Trophoblast cell (in vitro differentiated cells and primary cell): ENCODE results near the gene ZDHHC20. TPM values are rescaled to one million over a fixed set of nuclear protein-coding genes. Genes with fewer than 3 reads are reported as not detected.
A peak's percentile ranks its signal among the peaks of the same experiment; 100 is the strongest.

Experiments
- DNase-seq, 2 donors: peaks; one replicate each; pipeline ENCODE4 v3.0.0-alpha.2; 2016
- H2AFZ ChIP-seq: 2 replicates; pipeline ENCODE4 v1.6.1; 2013; ENCODE audit warnings: low read length, moderate library complexity, mild to moderate bottlenecking; ENCODE audit not compliant: insufficient read depth, poor library complexity
- H2AK5ac ChIP-seq: 2 replicates; pipeline ENCODE4 v1.6.1; 2013; ENCODE audit warnings: mild to moderate bottlenecking, low read length
- H2BK120ac ChIP-seq: 2 replicates; pipeline ENCODE4 v1.6.1; 2013; ENCODE audit warnings: low read length, mild to moderate bottlenecking, moderate library complexity; ENCODE audit not compliant: insufficient read depth, poor library complexity
- H2BK12ac ChIP-seq: 2 replicates; pipeline ENCODE4 v1.6.1; 2013; ENCODE audit warnings: mild to moderate bottlenecking, low read length, moderate library complexity
- H2BK5ac ChIP-seq: 2 replicates; pipeline ENCODE4 v1.6.1; 2013; ENCODE audit warnings: low read length, low read depth, moderate library complexity, mild to moderate bottlenecking; ENCODE audit not compliant: poor library complexity
- H3K14ac ChIP-seq: 2 replicates; pipeline ENCODE4 v1.6.1; 2013; ENCODE audit warnings: mild to moderate bottlenecking, low read length
- H3K18ac ChIP-seq: 2 replicates; pipeline ENCODE4 v1.6.1; 2013; ENCODE audit warnings: mild to moderate bottlenecking, low read length
- H3K23ac ChIP-seq: 2 replicates; pipeline ENCODE4 v1.6.1; 2013; ENCODE audit warnings: low read length
- H3K27ac ChIP-seq: 2 replicates; pipeline ENCODE4 v1.5.1; 2013; ENCODE audit warnings: low read depth, mild to moderate bottlenecking, inconsistent platforms, low read length, moderate library complexity
- H3K27me3 ChIP-seq: 2 replicates; pipeline ENCODE4 v1.6.1; 2013; ENCODE audit warnings: inconsistent platforms, mild to moderate bottlenecking, low read length, moderate library complexity; ENCODE audit not compliant: insufficient read depth
- H3K36me3 ChIP-seq, 2 experiments: 1 replicate in 1 of 2; 2 replicates in 1 of 2; pipeline ENCODE4 v1.6.1; 2013; ENCODE audit warnings: low read length in 2 of 2, mild to moderate bottlenecking in 2 of 2, moderate library complexity in 1 of 2; ENCODE audit not compliant: insufficient read depth in 2 of 2, control insufficient read depth in 1 of 2
- H3K4ac ChIP-seq: 2 replicates; pipeline ENCODE4 v1.6.1; 2013; ENCODE audit warnings: low read depth, mild to moderate bottlenecking, low read length, moderate library complexity
- H3K4me1 ChIP-seq, 2 experiments: 1 replicate in 1 of 2; 2 replicates in 1 of 2; pipeline ENCODE4 v1.6.1; 2013; ENCODE audit warnings: low read length in 2 of 2, mild to moderate bottlenecking in 2 of 2, moderate library complexity in 1 of 2; ENCODE audit not compliant: insufficient read depth in 2 of 2, control insufficient read depth in 1 of 2
- H3K4me2 ChIP-seq: 2 replicates; pipeline ENCODE4 v1.6.1; 2013; ENCODE audit warnings: inconsistent platforms, mild to moderate bottlenecking, low read length, moderate library complexity
- H3K4me3 ChIP-seq: 2 replicates; pipeline ENCODE4 v1.5.1; 2013; ENCODE audit warnings: mild to moderate bottlenecking, low read depth, low read length, inconsistent platforms
- H3K79me1 ChIP-seq: one replicate; pipeline ENCODE4 v1.6.1; 2013; ENCODE audit warnings: low read length
- H3K79me2 ChIP-seq: 2 replicates; pipeline ENCODE4 v1.6.1; 2013; ENCODE audit warnings: low read length, mild to moderate bottlenecking; ENCODE audit not compliant: control insufficient read depth, insufficient read depth, poor library complexity
- H3K9ac ChIP-seq: 2 replicates; pipeline ENCODE4 v1.6.1; 2013; ENCODE audit warnings: mild to moderate bottlenecking, low read length
- H3K9me3 ChIP-seq: 2 replicates; pipeline ENCODE4 v1.6.1; 2013; ENCODE audit warnings: low read depth, mild to moderate bottlenecking, control low read depth, inconsistent platforms, low read length; ENCODE audit not compliant: insufficient read depth
- H4K12ac ChIP-seq: 2 replicates; pipeline ENCODE4 v1.6.1; 2013; ENCODE audit warnings: low read depth, mild to moderate bottlenecking, low read length, moderate library complexity
- H4K8ac ChIP-seq: 2 replicates; pipeline ENCODE4 v1.6.1; 2013; ENCODE audit warnings: low read depth, mild to moderate bottlenecking, low read length, moderate library complexity
- H4K91ac ChIP-seq: one replicate; pipeline ENCODE4 v1.6.1; 2013; ENCODE audit warnings: low read depth, mild to moderate bottlenecking, low read length, moderate library complexity
- WGBS: extraction: QIAGEN DNeasy Blood & Tissue Kit; methylation state at CpG from one replicate; pipeline ENCODE4 v1.1.7; 2013; ENCODE audit warnings: missing lambda C conversion rate; ENCODE audit not compliant: insufficient read length, insufficient coverage; ENCODE audit errors: extremely low coverage; 5-methylcytosine and 5-hydroxymethylcytosine counted together
- polyA plus RNA-seq: library from polyadenylated mRNA; stranded (reverse); fragments of 200-250 nt; gene quantifications from 2 replicates; pipeline ENCODE4 v1.2.3, GENCODE V29; 2013

ZDHHC20 gene, protein sequence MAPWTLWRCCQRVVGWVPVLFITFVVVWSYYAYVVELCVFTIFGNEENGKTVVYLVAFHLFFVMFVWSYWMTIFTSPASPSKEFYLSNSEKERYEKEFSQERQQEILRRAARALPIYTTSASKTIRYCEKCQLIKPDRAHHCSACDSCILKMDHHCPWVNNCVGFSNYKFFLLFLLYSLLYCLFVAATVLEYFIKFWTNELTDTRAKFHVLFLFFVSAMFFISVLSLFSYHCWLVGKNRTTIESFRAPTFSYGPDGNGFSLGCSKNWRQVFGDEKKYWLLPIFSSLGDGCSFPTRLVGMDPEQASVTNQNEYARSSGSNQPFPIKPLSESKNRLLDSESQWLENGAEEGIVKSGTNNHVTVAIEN
- polyA plus RNA-seq, result 85.4 TPM in 2 replicates

DNA sequence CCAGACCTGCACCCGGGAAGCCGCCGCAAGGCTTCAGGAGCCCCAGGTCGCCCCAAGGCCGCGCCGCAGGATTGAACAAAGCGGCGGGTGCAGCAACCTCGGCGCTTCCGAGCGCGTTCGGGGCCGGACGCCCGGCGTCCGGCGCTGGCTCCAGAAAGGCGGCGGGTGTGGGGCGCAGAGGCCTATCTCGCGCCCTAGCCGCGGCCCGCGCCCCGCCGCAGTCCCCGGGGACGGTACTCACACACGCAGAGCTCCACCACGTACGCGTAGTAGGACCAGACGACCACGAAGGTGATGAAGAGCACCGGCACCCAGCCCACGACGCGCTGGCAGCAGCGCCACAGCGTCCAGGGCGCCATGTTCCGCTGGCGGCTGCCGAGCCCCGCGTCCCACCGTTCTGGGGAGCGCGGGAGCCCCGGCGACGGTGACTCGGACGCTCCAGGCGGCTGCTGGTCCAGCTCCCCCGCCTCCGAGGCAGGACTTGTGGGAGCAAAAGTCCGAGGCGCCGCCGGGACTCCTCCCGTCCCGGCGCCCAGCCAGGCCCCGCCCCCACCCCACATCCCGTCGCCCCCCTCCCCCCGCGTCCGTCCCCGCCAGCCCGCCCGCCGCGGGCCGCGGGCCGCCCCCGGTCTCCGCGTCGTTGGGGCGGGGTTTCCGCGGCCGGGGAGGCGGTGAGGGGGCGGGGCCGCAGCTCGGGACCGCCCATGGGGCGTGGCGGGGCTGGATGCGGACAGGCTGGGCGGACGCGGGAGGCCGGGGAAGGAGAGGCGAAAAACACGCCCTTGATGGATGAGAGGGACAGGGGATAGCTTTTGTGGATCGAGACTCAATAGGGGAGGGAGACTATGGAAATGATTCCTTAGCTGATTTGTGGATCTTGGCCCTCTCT is at the start of gene ZDHHC20:
TSS of gene ZDHHC20 (minus strand) at position 491 of the 889 bp plus-strand sequence. CDS start at position 359, 132 bp downstream.
- H4K12ac ChIP-seq, result peak within 1 kb of the TSS; percentile 100
- peak within 1 kb of the TSS; percentile 100 for H2BK5ac ChIP-seq
- H3K18ac ChIP-seq, result peak within 1 kb of the TSS; percentile 100
- H3K27ac ChIP-seq, result peak within 1 kb of the TSS; percentile 95
- peak within 1 kb of the TSS; percentile 100 for H3K14ac ChIP-seq
- peak within 1 kb of the TSS; percentile 100 for H3K4me3 ChIP-seq
- peak within 1 kb of the TSS; percentile 100 for H4K8ac ChIP-seq
- peaks cover 7% of the 10 kb centered on the region for H3K79me1 ChIP-seq
- peaks cover 6% of the 10 kb centered on the region for H3K79me2 ChIP-seq
- WGBS, result no CpG with 5 or more reads among the region's 107 CpGs
- H3K36me3 ChIP-seq, result no peaks in the 10 kb centered on the region
- H3K4me2 ChIP-seq, result peak within 1 kb of the TSS; percentile 74
- H4K91ac ChIP-seq, result peak within 1 kb of the TSS; percentile 100
- H3K9me3 ChIP-seq, result peaks cover 2% of the 10 kb centered on the region
- H3K27me3 ChIP-seq, result no peaks in the 10 kb centered on the region
- peak within 1 kb of the TSS; percentile 73 for H2BK12ac ChIP-seq
- peak within 1 kb of the TSS; percentile 100 for H3K4ac ChIP-seq
- peak within 1 kb of the TSS; percentile 98 for H3K9ac ChIP-seq
- DNase-seq, result peak; percentile 74 to 93
- H2BK120ac ChIP-seq, result peak within 1 kb of the TSS; percentile 96
- peak within 1 kb of the TSS; percentile 100 for H2AFZ ChIP-seq
- no peak within 1 kb of the TSS for H3K23ac ChIP-seq
- H2AK5ac ChIP-seq, result peak within 1 kb of the TSS; percentile 98
- H3K4me1 ChIP-seq, result peaks cover 0 to 2% of the 10 kb centered on the region in 2 experiments

- Histone ChIP-seq H2AK5ac (no peak overlapping the region), H3K14ac (no peak overlapping the region), H3K23ac (no peak overlapping the region), H3K79me2 (no peaks in the 10 kb centered on the region), H3K4me2 (no peak overlapping the region), H2BK5ac (no peak overlapping the region), H2BK120ac (no peak overlapping the region), H3K36me3 (peaks cover 5 to 7% of the 10 kb centered on the region in 2 experiments), H4K91ac (no peak overlapping the region), H3K27ac (no peak overlapping the region), H2BK12ac (no peak overlapping the region), H3K79me1 (no peaks in the 10 kb centered on the region), H3K4me3 (no peak overlapping the region), H2AFZ (no peak overlapping the region), H4K8ac (no peak overlapping the region), H3K27me3 (no peaks in the 10 kb centered on the region), H3K9ac (no peak overlapping the region), H4K12ac (no peak overlapping the region), H3K4me1 (no peaks in the 10 kb centered on the region), H3K4ac (no peak overlapping the region), H3K18ac (no peak overlapping the region), H3K9me3 (no peaks in the 10 kb centered on the region)
- no CpG with 5 or more reads among the region's 3 CpGs for WGBS
- DNase-seq, result no peak
Measured at GRCh38 chr13:21504379-21504778, 45.3 kb upstream of the ZDHHC20 start.

- H2BK5ac ChIP-seq, result no peak overlapping the region
- WGBS, result no CpG with 5 or more reads among the region's 3 CpGs
- no peak overlapping the region for H3K4me2 ChIP-seq
Measured at GRCh38 chr13:21501686-21502085, 42.6 kb upstream of the ZDHHC20 start.

GRCh38 chr13:21486322-21486721 is 27.2 kb upstream of the ZDHHC20 start:
- no peak for DNase-seq
- Histone ChIP-seq H3K4me2 (no peak overlapping the region), H3K14ac (no peak overlapping the region), H3K23ac (no peak overlapping the region), H2BK5ac (no peak overlapping the region), H3K4me1 (no peaks in the 10 kb centered on the region), H2BK12ac (no peak overlapping the region), H2AFZ (no peak overlapping the region), H3K79me2 (no peaks in the 10 kb centered on the region), H2BK120ac (no peak overlapping the region), H3K9me3 (no peaks in the 10 kb centered on the region), H4K12ac (no peak overlapping the region), H2AK5ac (no peak overlapping the region), H3K79me1 (no peaks in the 10 kb centered on the region), H3K9ac (no peak overlapping the region), H4K91ac (no peak overlapping the region), H3K36me3 (peaks cover 2 to 5% of the 10 kb centered on the region in 2 experiments), H3K4me3 (no peak overlapping the region), H4K8ac (no peak overlapping the region), H3K18ac (no peak overlapping the region), H3K4ac (no peak overlapping the region), H3K27ac (no peak overlapping the region), H3K27me3 (no peaks in the 10 kb centered on the region)
- no CpG with 5 or more reads among the region's 4 CpGs for WGBS

More at GRCh38 chr13:21501686-21502085, 42.6 kb upstream of the ZDHHC20 start:
- Histone ChIP-seq H3K14ac (no peak overlapping the region), H2BK12ac (no peak overlapping the region), H4K8ac (no peak overlapping the region), H3K36me3 (peaks cover 5 to 7% of the 10 kb centered on the region in 2 experiments), H3K79me2 (no peaks in the 10 kb centered on the region), H4K91ac (no peak overlapping the region), H3K27ac (no peak overlapping the region), H3K9me3 (no peaks in the 10 kb centered on the region), H3K4ac (no peak overlapping the region), H3K9ac (no peak overlapping the region), H4K12ac (no peak overlapping the region), H3K4me3 (no peak overlapping the region), H3K23ac (no peak overlapping the region), H3K79me1 (no peaks in the 10 kb centered on the region), H2AK5ac (no peak overlapping the region), H3K4me1 (no peaks in the 10 kb centered on the region), H2BK120ac (no peak overlapping the region), H2AFZ (no peak overlapping the region), H3K18ac (no peak overlapping the region), H3K27me3 (no peaks in the 10 kb centered on the region)
- no peak for DNase-seq
